ENCODE measurements around the gene NTRK3.

Gene NTRK3

DNA sequence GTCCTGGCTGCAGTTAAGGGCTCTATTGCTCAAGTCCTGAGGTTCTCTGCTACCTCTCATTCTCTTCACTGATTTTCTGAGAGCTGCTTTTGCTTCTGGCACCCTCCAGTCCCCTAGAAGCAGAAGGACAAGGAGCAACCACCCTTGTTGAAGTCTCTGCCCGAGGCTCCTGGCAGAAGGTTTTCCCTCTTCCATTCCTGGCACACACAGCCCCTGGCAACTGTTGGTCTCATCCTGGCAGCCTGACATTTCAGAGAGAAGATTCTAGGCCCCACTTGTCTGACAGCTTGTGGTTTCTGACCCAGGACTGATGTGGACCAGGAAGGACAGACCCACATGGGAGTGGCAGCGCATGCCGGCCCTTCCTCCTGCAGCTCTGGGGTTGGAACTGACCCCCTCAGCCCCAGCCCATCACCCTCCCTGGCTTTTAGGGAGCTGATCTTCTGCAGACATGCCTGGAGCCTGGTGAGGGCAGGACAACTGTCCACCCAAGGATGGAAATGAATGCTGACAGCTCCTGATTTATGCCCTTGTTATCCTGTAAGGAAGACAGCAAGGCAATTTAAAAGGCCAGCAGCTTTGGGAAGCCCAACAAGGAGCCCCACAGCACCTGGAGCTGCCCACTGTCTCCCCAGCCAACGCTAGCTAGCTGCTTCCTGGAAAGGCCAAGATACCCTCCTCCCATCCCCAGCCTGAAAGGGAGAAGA, 13.0 kb upstream of the NTRK3 start:
- DNase-seq (ENCODE audit: extremely low spot score) = no peak
- TF ChIP-seq CTBP1 (IDR thresholded peaks at IDR 0.05; ENCODE audit: borderline replicate concordance) (no peak), LEF1 (IDR thresholded peaks at IDR 0.05; ENCODE audit: borderline replicate concordance) (no peak), FOXA1 (IDR thresholded peaks at IDR 0.05) (no peak), FOXM1 (IDR thresholded peaks at IDR 0.05; ENCODE audit: borderline replicate concordance) (no peak), L3MBTL2 (conservative IDR thresholded peaks at IDR 0.05) (no peak), NFRKB (IDR thresholded peaks at IDR 0.05) (no peak), ARNT (IDR thresholded peaks at IDR 0.05) (no peak), SUZ12 (IDR thresholded peaks at IDR 0.05) (no peak), ELF4 (IDR thresholded peaks at IDR 0.05) (no peak), SP1 (IDR thresholded peaks at IDR 0.05) (no peak), TARDBP (IDR thresholded peaks at IDR 0.05) (no peak), FOXK2 (IDR thresholded peaks at IDR 0.05) (no peak), ZNF384 (IDR thresholded peaks at IDR 0.05) (no peak), HDGF (IDR thresholded peaks at IDR 0.05; ENCODE audit: borderline replicate concordance) (no peak), BHLHE40 (IDR thresholded peaks at IDR 0.05; ENCODE audit: borderline replicate concordance) (no peak)
- TF ChIP-seq, protein P1, sequence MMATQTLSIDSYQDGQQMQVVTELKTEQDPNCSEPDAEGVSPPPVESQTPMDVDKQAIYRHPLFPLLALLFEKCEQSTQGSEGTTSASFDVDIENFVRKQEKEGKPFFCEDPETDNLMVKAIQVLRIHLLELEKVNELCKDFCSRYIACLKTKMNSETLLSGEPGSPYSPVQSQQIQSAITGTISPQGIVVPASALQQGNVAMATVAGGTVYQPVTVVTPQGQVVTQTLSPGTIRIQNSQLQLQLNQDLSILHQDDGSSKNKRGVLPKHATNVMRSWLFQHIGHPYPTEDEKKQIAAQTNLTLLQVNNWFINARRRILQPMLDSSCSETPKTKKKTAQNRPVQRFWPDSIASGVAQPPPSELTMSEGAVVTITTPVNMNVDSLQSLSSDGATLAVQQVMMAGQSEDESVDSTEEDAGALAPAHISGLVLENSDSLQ (IDR thresholded peaks at IDR 0.05) = no peak
- CTCF ChIA-PET = no interaction called here
- POLR2A ChIA-PET = no interaction called here

DNA sequence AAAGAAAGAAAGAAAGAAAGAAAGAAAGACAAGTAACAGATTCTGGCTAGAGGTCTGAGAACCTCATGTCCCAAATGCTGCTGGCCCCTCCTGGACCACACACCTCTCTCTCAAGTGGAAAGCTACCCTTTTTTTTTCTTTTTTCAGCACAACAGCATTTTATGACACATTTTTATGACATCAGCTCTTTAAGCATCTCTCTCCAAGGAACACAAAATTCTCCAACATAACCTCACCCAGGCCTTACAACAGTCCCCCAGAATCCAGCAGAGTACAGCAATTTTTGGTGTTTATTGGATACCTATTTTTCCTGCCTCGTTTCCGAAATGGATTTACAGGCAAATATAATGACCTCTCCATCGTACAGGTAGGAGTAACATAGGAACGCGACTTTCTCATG, 11.2 kb upstream of the NTRK3 start:
- TF ChIP-seq TARDBP (IDR thresholded peaks at IDR 0.05) = no peak
- TF ChIP-seq NFRKB (IDR thresholded peaks at IDR 0.05) = no peak
- TF ChIP-seq FOXK2 (IDR thresholded peaks at IDR 0.05) = no peak
- no peak for TF ChIP-seq L3MBTL2 (conservative IDR thresholded peaks at IDR 0.05)
- no peak for TF ChIP-seq ZNF384 (IDR thresholded peaks at IDR 0.05)
- TF ChIP-seq LEF1 (IDR thresholded peaks at IDR 0.05; ENCODE audit: borderline replicate concordance) = no peak
- TF ChIP-seq, protein P1 (IDR thresholded peaks at IDR 0.05) = no peak
- no peak for TF ChIP-seq ELF4 (IDR thresholded peaks at IDR 0.05)
- no peak for TF ChIP-seq HDGF (IDR thresholded peaks at IDR 0.05; ENCODE audit: borderline replicate concordance)
- no peak for TF ChIP-seq ARNT (IDR thresholded peaks at IDR 0.05)
- ChIA-PET POLR2A (no interaction called here), CTCF (no interaction called here)
- DNase-seq (ENCODE audit: extremely low spot score) = no peak

DNA sequence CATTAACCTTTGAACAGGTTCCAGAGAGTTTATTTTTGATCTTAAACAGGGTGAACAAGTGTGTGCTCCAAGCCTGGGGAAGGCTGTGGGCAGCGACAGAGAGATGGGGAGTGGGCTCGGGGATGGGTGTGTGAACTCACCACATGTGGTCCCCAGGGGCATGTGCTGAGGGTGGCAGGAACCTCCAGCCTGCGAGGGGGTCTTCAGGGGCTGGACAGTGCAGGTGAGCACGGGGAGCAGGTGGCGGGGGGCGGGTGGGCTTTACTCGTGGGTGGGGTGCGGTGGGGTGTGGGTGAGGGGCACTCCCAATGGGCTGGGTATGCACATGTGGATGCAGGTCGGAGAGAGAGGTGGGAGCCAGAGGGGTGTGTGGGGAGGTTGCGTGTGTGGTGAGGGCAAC, 9.6 kb upstream of the NTRK3 start:
- DNase-seq (ENCODE audit: extremely low spot score) = no peak
- ChIA-PET CTCF (no interaction called here), POLR2A (no interaction called here)
- TF ChIP-seq ARNT (IDR thresholded peaks at IDR 0.05) = no peak
- TF ChIP-seq NFRKB (IDR thresholded peaks at IDR 0.05) = no peak
- TF ChIP-seq CTBP1 (IDR thresholded peaks at IDR 0.05; ENCODE audit: borderline replicate concordance) = no peak
- no peak for TF ChIP-seq FOXM1 (IDR thresholded peaks at IDR 0.05; ENCODE audit: borderline replicate concordance)
- no peak for TF ChIP-seq ZNF384 (IDR thresholded peaks at IDR 0.05)
- TF ChIP-seq, protein P1 (IDR thresholded peaks at IDR 0.05) = no peak

DNA sequence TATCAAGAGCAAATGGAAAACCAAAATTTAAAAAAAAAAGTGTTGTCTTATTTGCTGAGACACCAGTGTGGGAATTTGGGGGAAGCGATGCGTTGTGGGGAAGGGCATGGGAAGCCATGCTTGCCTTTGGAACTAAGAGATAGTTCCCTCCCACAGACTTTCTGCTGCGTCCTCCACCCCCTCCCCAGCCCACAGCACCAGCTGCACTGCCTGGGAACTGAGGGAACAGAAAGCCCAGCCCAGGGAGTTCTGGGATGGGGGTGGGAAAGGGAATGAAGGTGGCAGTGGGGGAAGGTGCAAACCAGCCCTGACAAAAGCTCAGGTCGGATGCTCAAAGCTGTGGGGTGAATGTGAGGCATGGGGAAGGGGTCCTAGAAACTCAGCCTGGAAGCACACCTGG, 8.1 kb upstream of the NTRK3 start:
- TF ChIP-seq NFRKB (IDR thresholded peaks at IDR 0.05) (no peak), FOXK2 (IDR thresholded peaks at IDR 0.05) (no peak), CTBP1 (IDR thresholded peaks at IDR 0.05; ENCODE audit: borderline replicate concordance) (no peak), BHLHE40 (IDR thresholded peaks at IDR 0.05; ENCODE audit: borderline replicate concordance) (no peak), SP1 (IDR thresholded peaks at IDR 0.05) (no peak), FOXA1 (IDR thresholded peaks at IDR 0.05) (no peak), ELF4 (IDR thresholded peaks at IDR 0.05) (no peak), HDGF (IDR thresholded peaks at IDR 0.05; ENCODE audit: borderline replicate concordance) (no peak), ZNF384 (IDR thresholded peaks at IDR 0.05) (no peak), TARDBP (IDR thresholded peaks at IDR 0.05) (no peak), FOXM1 (IDR thresholded peaks at IDR 0.05; ENCODE audit: borderline replicate concordance) (no peak), ARNT (IDR thresholded peaks at IDR 0.05) (no peak), LEF1 (IDR thresholded peaks at IDR 0.05; ENCODE audit: borderline replicate concordance) (no peak), SUZ12 (IDR thresholded peaks at IDR 0.05) (no peak), L3MBTL2 (conservative IDR thresholded peaks at IDR 0.05) (no peak)
- TF ChIP-seq, protein P1 (IDR thresholded peaks at IDR 0.05) = no peak
- CTCF ChIA-PET = no interaction called here
- POLR2A ChIA-PET = no interaction called here
- no peak for DNase-seq (ENCODE audit: extremely low spot score)

DNA sequence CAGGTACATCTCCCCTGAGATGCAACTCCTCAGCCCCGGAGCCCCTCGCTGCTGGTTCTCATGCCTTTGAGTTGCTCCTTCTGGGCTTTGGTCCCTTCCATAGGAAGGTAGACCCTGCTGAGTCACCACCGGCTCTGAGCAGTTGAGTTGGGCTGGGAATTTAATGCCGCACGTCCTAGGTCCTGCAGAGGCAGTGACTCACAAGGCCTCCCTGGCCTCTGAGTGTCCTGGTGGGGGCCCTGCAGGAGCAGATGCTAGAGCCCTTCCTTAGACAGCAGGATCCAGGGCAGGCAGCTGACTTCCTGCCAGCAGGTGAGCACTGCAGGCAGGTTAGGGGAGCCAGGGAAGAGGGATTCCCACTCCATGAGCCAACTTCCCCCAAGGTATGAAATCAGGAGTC, 5.5 kb upstream of the NTRK3 start:
- ChIA-PET CTCF (interaction anchor here (1.5 kb wide), 1 partner anchor 15 kb away, joined by 4 read pairs; no protein-coding TSS in a partner anchor), POLR2A (no interaction called here)
- no peak for DNase-seq (ENCODE audit: extremely low spot score)
- TF ChIP-seq TARDBP (IDR thresholded peaks at IDR 0.05) (no peak), L3MBTL2 (conservative IDR thresholded peaks at IDR 0.05) (no peak), FOXK2 (IDR thresholded peaks at IDR 0.05) (no peak), CTBP1 (IDR thresholded peaks at IDR 0.05; ENCODE audit: borderline replicate concordance) (no peak), ELF4 (IDR thresholded peaks at IDR 0.05) (no peak), ZNF384 (IDR thresholded peaks at IDR 0.05) (no peak), HDGF (IDR thresholded peaks at IDR 0.05; ENCODE audit: borderline replicate concordance) (no peak), BHLHE40 (IDR thresholded peaks at IDR 0.05; ENCODE audit: borderline replicate concordance) (no peak)
- TF ChIP-seq, protein P1 (IDR thresholded peaks at IDR 0.05) = no peak

All from HEK293T (cell line).